NCI-H510A treated with DMSO at 0.1 percent for 48 hours (cell line): ENCODE data around the gene RNF175.
"Not testable (repeated sequence)": the region's sequence is repeated elsewhere in the genome, so short reads cannot be mapped to it uniquely, and the experiment has no call there.

Experiments
- DNase-seq: peaks from one replicate; lab custom pipeline; 2025; lab: John Stamatoyannopoulos, UW

Gene RNF175

GRCh38 chr4:153683763-153684181 lies 76.1 kb downstream of the RNF175 start:
- DNase-seq = no peak

- DNase-seq = no peak
These were observed 80.3 kb downstream of the RNF175 start for GRCh38 chr4:153679486-153679885.

- no peak for DNase-seq
These were observed 82.8 kb downstream of the RNF175 start for GRCh38 chr4:153676984-153677383.

- DNase-seq = no peak
These were observed 83.3 kb downstream of the RNF175 start for GRCh38 chr4:153676486-153676885.

- DNase-seq = no peak
These were observed 90.0 kb downstream of the RNF175 start for GRCh38 chr4:153669838-153670237.

- DNase-seq = no peak
These were observed 91.2 kb downstream of the RNF175 start for GRCh38 chr4:153668647-153669046.

- DNase-seq = not testable (repeated sequence)
These were observed 93.3 kb downstream of the RNF175 start for GRCh38 chr4:153666505-153666904.

GRCh38 chr4:153663667-153664066 lies 96.2 kb downstream of the RNF175 start:
- DNase-seq = no peak

GRCh38 chr4:153661908-153662307 lies 97.9 kb downstream of the RNF175 start:
- DNase-seq = no peak

GRCh38 chr4:153661215-153661822 lies 98.5 kb downstream of the RNF175 start:
- DNase-seq = no peak
